ENCODE data around the gene RALGPS2.

RALGPS2 gene

DNA sequence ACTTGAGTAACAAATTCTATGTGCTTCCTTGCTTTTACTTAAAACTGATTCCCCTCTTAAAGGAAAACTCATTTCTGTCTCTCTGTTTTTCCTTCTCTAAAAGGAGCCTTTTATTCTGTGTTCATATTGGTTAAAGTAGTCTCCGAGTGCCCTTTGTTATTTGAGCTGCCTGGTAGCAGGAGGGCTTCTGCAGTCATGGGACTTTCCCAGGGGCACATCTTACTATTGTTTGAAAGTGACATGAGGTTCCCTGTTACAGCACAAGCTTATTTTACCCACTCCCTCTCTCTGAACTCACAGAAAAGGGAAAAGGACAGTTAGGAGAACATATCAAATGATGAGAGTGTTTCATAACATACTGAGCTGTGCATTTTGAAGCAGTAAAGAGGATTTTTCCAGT lies 203.9 kb downstream of the RALGPS2 start:
- DNase-seq (ENCODE audit: low read depth), result no peak
- in situ Hi-C loops (cut with HindIII; ENCODE audit: low sequenced_read_pairs), result no loop called here
- H3K4me3 ChIP-seq (ENCODE audit: low read depth, low read length), result no peak overlapping the region

GRCh38 chr1:178931858-178932551 lies 207.0 kb downstream of the RALGPS2 start:
- in situ Hi-C loops (cut with HindIII; ENCODE audit: low sequenced_read_pairs), result no loop called here
- peak; percentile 89 for DNase-seq (ENCODE audit: low read depth)
- no peak overlapping the region for H3K4me3 ChIP-seq (ENCODE audit: low read depth, low read length)
- no peak for TF ChIP-seq CTCF (IDR thresholded peaks at IDR 0.05; ENCODE audit: low read depth, low read length, missing control alignments)

More for the DNA sequence above, 203.9 kb downstream of the RALGPS2 start:
- no peak for TF ChIP-seq CTCF (IDR thresholded peaks at IDR 0.05; ENCODE audit: low read depth, low read length, missing control alignments)

- H3K4me3 ChIP-seq (ENCODE audit: low read depth, low read length), result no peak overlapping the region
- no peak for DNase-seq (ENCODE audit: low read depth)
- in situ Hi-C loops (cut with HindIII; ENCODE audit: low sequenced_read_pairs), result no loop called here
- no peak for TF ChIP-seq CTCF (IDR thresholded peaks at IDR 0.05; ENCODE audit: low read depth, low read length, missing control alignments)
These were observed 207.5 kb downstream of the RALGPS2 start for GRCh38 chr1:178932552-178932906.

DNA sequence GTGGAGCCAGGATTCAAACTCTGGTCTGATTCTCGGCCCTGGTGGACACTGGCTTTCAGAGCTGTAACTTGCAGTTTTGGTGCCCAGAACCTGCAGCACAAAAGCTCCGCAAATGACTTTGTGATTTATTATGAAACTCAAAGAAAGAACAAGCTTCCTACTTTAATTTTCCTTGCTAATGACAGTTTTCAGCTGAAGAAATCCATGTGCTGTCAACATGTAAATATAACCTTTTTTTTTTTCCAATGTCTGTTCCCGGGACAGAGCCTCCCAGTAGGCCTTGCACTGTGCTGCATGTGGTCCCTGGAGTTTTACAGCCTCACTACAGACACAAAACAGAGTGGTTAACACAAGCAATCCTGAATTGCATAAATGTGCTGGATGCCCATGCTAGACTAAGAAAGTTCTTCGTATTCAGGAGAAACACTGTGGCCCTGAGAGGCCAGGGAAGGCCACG lies 208.1 kb downstream of the RALGPS2 start:
- TF ChIP-seq CTCF (IDR thresholded peaks at IDR 0.05; ENCODE audit: low read depth, low read length, missing control alignments), result no peak
- DNase-seq (ENCODE audit: low read depth), result no peak
- no peak overlapping the region for H3K4me3 ChIP-seq (ENCODE audit: low read depth, low read length)
- in situ Hi-C loops (cut with HindIII; ENCODE audit: low sequenced_read_pairs), result no loop called here

GRCh38 chr1:178933709-178934490 lies 208.9 kb downstream of the RALGPS2 start:
- no peak for DNase-seq (ENCODE audit: low read depth)
- no peak for TF ChIP-seq CTCF (IDR thresholded peaks at IDR 0.05; ENCODE audit: low read depth, low read length, missing control alignments)
- in situ Hi-C loops (cut with HindIII; ENCODE audit: low sequenced_read_pairs), result no loop called here
- H3K4me3 ChIP-seq (ENCODE audit: low read depth, low read length), result no peak overlapping the region

DNA sequence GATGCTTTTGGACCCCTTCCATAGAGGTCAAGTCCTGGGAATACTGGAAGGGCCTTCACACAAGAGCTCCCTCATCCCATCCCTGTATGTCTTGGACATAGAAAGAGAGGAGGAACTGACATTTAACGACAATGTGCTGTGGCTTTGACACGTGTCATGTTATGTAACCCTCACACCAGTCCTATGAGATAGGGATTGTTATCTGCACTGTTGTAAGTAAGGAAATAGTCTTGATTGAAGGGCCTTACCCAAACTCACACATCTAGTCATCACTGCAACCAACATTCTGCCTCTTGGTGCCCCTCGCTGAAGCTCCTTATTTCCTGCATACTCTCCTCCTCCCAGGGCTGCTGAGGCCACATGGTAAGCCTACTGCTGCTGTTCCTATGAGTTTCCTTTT lies 209.5 kb downstream of the RALGPS2 start:
- DNase-seq (ENCODE audit: low read depth), result no peak
- in situ Hi-C loops (cut with HindIII; ENCODE audit: low sequenced_read_pairs), result no loop called here
- no peak for TF ChIP-seq CTCF (IDR thresholded peaks at IDR 0.05; ENCODE audit: low read depth, low read length, missing control alignments)
- H3K4me3 ChIP-seq (ENCODE audit: low read depth, low read length), result no peak overlapping the region

Data from astrocyte of the cerebellum (primary cell).